Astrocyte of the spinal cord (primary cell): ENCODE results near the gene XPNPEP1.
A peak's percentile ranks its signal among the peaks of the same experiment; 100 is the strongest.

Experiments used
- DNase-seq: peaks from one replicate; pipeline ENCODE4 v3.0.0; 2011; ENCODE audit warnings: low read depth, low spot score
- H3K4me3 ChIP-seq: 2 replicates; pipeline ENCODE4 v1.5.1; 2011; ENCODE audit warnings: low read depth, mild to moderate bottlenecking, low read length, moderate library complexity
- in situ Hi-C: cut with HindIII; loops from 2 replicates; pipeline ENCODE4 v1.10.0; 2017; ENCODE audit warnings: low sequenced_read_pairs
- TF ChIP-seq, protein P1 (sequence below): IDR thresholded peaks from 2 replicates; pipeline ENCODE4 v1.5.1; 2012; ENCODE audit warnings: low read depth, mild to moderate bottlenecking, low read length, inconsistent platforms

The XPNPEP1 gene

DNA sequence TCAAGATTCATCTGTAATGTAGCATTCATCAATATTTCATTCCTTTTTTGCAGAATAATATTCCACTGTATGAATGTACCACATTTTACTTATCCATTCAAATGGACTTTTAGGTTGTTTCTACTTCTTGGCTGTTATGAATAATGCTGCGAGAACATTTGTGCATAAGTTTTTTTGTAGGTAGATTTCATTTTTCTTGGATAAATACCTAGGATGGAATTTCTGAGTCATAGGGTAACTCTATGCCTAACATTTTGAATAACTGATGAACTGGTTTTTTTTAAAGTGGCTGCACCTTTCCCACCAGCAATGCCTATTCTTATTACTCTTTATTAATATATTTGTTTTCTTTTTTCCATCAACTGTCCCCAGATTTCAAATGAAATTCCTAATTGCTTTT is 9.1 kb upstream of the XPNPEP1 start:
- H3K4me3 ChIP-seq: no peak overlapping the region
- DNase-seq: peak; percentile 27
- in situ Hi-C loops: no loop called here
- TF ChIP-seq, protein P1, sequence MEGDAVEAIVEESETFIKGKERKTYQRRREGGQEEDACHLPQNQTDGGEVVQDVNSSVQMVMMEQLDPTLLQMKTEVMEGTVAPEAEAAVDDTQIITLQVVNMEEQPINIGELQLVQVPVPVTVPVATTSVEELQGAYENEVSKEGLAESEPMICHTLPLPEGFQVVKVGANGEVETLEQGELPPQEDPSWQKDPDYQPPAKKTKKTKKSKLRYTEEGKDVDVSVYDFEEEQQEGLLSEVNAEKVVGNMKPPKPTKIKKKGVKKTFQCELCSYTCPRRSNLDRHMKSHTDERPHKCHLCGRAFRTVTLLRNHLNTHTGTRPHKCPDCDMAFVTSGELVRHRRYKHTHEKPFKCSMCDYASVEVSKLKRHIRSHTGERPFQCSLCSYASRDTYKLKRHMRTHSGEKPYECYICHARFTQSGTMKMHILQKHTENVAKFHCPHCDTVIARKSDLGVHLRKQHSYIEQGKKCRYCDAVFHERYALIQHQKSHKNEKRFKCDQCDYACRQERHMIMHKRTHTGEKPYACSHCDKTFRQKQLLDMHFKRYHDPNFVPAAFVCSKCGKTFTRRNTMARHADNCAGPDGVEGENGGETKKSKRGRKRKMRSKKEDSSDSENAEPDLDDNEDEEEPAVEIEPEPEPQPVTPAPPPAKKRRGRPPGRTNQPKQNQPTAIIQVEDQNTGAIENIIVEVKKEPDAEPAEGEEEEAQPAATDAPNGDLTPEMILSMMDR: no peak

DNA sequence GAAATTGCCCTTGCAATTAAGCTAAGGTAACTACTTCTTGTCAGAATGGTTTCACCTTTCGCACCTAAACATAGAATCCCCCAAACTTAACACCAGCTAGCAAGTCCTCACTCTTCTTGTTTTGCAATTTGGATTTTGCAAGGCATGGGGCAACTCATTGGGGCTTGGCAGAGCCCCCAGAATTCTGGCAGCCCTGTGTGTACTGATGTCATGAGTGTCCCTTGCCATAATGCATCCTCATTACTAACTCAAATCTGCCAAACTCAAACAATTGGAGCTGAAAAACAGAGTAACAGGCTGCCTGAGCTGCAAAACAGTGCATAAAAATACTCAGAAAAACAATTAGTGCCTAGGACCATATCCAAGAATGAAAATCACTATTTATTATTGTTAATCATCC is 7.9 kb upstream of the XPNPEP1 start:
- TF ChIP-seq, protein P1: no peak
- no peak overlapping the region for H3K4me3 ChIP-seq
- DNase-seq: no peak
- in situ Hi-C loops: no loop called here

DNA sequence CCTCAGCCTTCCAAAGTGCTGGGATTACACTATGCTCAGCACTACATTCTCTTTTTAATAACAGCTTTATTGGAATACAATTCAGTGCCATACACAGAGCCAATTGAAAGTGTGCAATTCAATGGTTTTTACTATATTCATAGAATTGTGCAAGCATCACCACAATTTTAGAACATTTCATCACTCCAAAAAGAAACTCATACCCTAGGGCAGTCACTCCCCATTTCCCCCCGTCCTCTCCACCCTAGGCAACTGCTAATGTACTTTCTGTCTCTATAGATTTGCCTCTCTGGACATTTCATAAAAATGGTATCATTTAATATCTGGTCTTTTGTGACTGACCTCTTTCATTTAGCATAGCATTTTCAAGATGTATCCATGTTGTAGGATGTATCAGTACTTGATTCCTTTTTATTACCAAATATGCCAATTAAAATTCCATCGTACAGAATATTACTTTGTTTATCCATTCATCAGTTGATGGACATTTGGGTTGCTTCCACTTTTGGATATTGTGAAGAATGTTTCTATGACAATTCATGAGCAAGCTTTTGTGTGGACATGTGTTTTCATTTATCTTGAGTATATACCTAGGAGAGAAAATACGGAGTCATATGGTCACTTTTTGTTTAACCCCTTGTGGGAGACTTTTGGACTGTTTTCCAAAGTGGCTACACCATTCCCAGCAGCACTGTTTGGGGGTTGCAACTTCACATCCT is 6.3 kb upstream of the XPNPEP1 start:
- in situ Hi-C loops: no loop called here
- TF ChIP-seq, protein P1: no peak
- DNase-seq: peak; percentile 9
- H3K4me3 ChIP-seq: no peak overlapping the region

DNA sequence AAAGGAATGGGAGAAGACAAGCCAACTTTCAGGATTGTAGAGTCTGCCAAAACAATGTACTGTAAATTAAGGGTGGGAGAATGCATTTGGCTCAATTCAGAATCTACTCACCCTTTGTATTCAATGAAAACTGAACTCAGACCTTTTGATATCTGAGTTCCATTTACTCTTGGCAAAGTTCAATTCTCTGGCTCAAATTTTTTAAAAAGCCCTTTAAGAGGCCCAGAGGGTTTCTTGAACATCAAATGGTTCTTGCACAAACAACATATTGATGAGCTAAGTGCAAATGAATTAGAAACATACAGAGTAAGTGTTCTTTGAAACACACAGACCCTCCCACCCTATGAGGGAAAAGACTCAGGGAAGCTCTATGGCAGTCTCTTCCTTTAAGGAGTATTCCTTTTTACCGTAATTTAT is 5.2 kb upstream of the XPNPEP1 start:
- TF ChIP-seq, protein P1: no peak
- in situ Hi-C loops: no loop called here
- H3K4me3 ChIP-seq: no peak overlapping the region
- DNase-seq: no peak

DNA sequence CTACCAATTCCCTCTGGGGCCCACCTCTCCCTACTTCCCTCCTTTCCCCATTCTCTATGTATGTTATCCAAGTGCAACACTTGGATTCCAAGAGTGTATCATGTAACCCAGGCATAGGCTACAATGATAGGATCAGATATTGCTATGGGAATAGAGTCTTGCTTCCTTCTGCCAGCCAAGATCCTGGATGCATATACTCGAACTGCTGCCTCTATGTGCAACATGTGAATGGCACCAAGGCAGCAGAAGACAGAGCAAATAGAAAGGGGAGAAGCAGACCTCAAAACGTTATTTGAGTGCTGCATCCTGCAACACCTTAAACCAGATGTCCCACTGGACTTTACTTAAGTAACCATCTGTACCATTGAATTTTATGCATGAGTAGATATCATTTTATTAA is 3.5 kb upstream of the XPNPEP1 start:
- no peak overlapping the region for H3K4me3 ChIP-seq
- TF ChIP-seq, protein P1: no peak
- no peak for DNase-seq
- in situ Hi-C loops: no loop called here

DNA sequence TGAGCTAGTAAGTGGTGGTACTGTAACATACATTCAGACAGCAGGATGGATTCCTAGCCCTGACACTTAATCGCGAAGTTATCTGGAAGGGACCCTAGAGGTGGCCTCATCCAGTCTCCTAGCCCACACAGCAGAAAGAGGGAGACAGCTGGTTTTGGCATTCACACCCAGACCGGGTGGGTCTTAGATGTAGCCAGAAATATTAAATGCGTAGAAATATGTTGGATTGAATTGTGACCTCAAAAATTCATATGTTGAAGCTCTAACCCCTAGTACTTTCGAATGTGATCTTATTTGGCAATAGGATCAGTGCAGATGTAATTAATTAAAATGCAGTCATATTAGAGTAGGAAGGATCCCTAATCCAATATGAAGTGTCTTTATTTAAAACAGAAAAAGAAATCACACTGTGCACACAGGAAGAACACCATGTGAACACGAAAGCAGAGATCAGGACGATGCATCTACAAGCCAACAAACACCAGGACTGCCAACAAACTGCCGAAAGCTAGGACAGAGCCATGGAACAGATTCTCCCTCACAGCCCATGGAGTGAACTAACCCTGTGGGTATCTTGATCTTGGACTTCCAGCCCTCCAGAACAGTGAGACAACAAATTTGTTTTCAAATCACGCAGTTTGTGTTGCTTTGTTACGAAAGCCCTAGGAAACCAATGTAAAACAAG is 2.9 kb upstream of the XPNPEP1 start:
- in situ Hi-C loops: no loop called here
- no peak for DNase-seq
- no peak overlapping the region for H3K4me3 ChIP-seq
- TF ChIP-seq, protein P1: no peak
